SJCRH30 (cell line): ENCODE measurements around the gene RCOR1. TPM values are rescaled to one million over a fixed set of nuclear protein-coding genes. Genes with fewer than 3 reads are reported as not detected.

Source experiments
- DNase-seq, 2 experiments: peaks; one replicate each; pipeline ENCODE4 v3.0.0-alpha.2; 2015 to 2020
- H3K27ac ChIP-seq: fragments of 250-450 bp; sonication (Bioruptor Pico); 2 replicates; pipeline ENCODE4 v1.5.1; 2020; ENCODE audit warnings: mild to moderate bottlenecking, moderate library complexity
- H3K27me3 ChIP-seq: fragments of 250-450 bp; sonication (Bioruptor Pico); 2 replicates; pipeline ENCODE4 v1.5.1; 2020; ENCODE audit warnings: mild to moderate bottlenecking, moderate library complexity
- H3K36me3 ChIP-seq: fragments of 250-450 bp; sonication (Bioruptor Pico); 2 replicates; pipeline ENCODE4 v1.5.1; 2020; ENCODE audit warnings: mild to moderate bottlenecking, moderate library complexity
- H3K4me1 ChIP-seq: fragments of 250-450 bp; sonication (Bioruptor Pico); 2 replicates; pipeline ENCODE4 v1.5.1; 2020; ENCODE audit warnings: mild to moderate bottlenecking, moderate library complexity
- H3K4me3 ChIP-seq: fragments of 250-450 bp; sonication (Bioruptor Pico); 2 replicates; pipeline ENCODE4 v1.5.1; 2020; ENCODE audit warnings: mild to moderate bottlenecking, moderate library complexity
- H3K9me3 ChIP-seq: fragments of 250-450 bp; sonication (Bioruptor Pico); replicated peaks from 2 replicates; pipeline ENCODE4 v1.5.1; 2020; ENCODE audit warnings: mild to moderate bottlenecking, moderate library complexity
- total RNA-seq: library from RNA; depleted of rRNA; stranded (reverse); fragments of >200 nt; shearing (Covaris generic); gene quantifications from 2 replicates; pipeline ENCODE4 v1.2.3, GENCODE V29; 2014

The RCOR1 gene
- total RNA-seq, 1 experiment from 2014 or later = 18.2 TPM

GRCh38 chr14:102579696-102580549 is 12.5 kb upstream of the RCOR1 start:
- peak; percentile 52 to 61 for DNase-seq
- Histone ChIP-seq H3K36me3 (no peaks in the 10 kb centered on the region), H3K4me3 (peak overlapping the region; percentile 43), H3K9me3 (no peaks in the 10 kb centered on the region), H3K27me3 (no peaks in the 10 kb centered on the region), H3K4me1 (peaks cover 37% of the 10 kb centered on the region), H3K27ac (peak overlapping the region; percentile 77)

GRCh38 chr14:102580550-102581110 is 11.8 kb upstream of the RCOR1 start:
- Histone ChIP-seq H3K9me3 (no peaks in the 10 kb centered on the region), H3K4me3 (peak overlapping the region; percentile 43; the same call in 1 of the 2 replicates), H3K36me3 (no peaks in the 10 kb centered on the region), H3K27ac (peak overlapping the region; percentile 77), H3K4me1 (peaks cover 34% of the 10 kb centered on the region), H3K27me3 (no peaks in the 10 kb centered on the region)
- no peak for DNase-seq

- Histone ChIP-seq H3K4me3 (no peak overlapping the region), H3K9me3 (no peaks in the 10 kb centered on the region), H3K27ac (no peak overlapping the region), H3K4me1 (peaks cover 30% of the 10 kb centered on the region), H3K36me3 (no peaks in the 10 kb centered on the region), H3K27me3 (no peaks in the 10 kb centered on the region)
- DNase-seq = no peak
These were observed 11.3 kb upstream of the RCOR1 start for GRCh38 chr14:102581193-102581592.

- Histone ChIP-seq H3K27me3 (no peaks in the 10 kb centered on the region), H3K27ac (no peak overlapping the region), H3K4me1 (peaks cover 20% of the 10 kb centered on the region), H3K9me3 (no peaks in the 10 kb centered on the region), H3K4me3 (no peak overlapping the region), H3K36me3 (no peaks in the 10 kb centered on the region)
- DNase-seq = peak in 1 of 2 experiments; percentile 31
These were observed 8.7 kb upstream of the RCOR1 start for GRCh38 chr14:102583726-102584125.

- Histone ChIP-seq H3K9me3 (no peaks in the 10 kb centered on the region), H3K36me3 (no peaks in the 10 kb centered on the region), H3K27ac (no peak overlapping the region), H3K4me3 (no peak overlapping the region), H3K27me3 (no peaks in the 10 kb centered on the region), H3K4me1 (peaks cover 8% of the 10 kb centered on the region)
- DNase-seq = peak in 1 of 2 experiments; percentile 22
These were observed 7.3 kb upstream of the RCOR1 start for GRCh38 chr14:102584871-102585869.

- Histone ChIP-seq H3K4me3 (no peak overlapping the region), H3K9me3 (no peaks in the 10 kb centered on the region), H3K4me1 (peaks cover 8% of the 10 kb centered on the region; the same call in 1 of the 2 replicates), H3K36me3 (no peaks in the 10 kb centered on the region), H3K27me3 (no peaks in the 10 kb centered on the region), H3K27ac (no peak overlapping the region)
- DNase-seq = no peak
These were observed 5.9 kb upstream of the RCOR1 start for GRCh38 chr14:102586420-102587104.

GRCh38 chr14:102588821-102589220 is 3.6 kb upstream of the RCOR1 start:
- peaks cover 8% of the 10 kb centered on the region; the same call in 1 of the 2 replicates for H3K4me1 ChIP-seq
- H3K27me3 ChIP-seq = no peaks in the 10 kb centered on the region
- no peak overlapping the region for H3K27ac ChIP-seq
- no peaks in the 10 kb centered on the region for H3K36me3 ChIP-seq
- H3K4me3 ChIP-seq = no peak overlapping the region
- DNase-seq = no peak
- no peaks in the 10 kb centered on the region for H3K9me3 ChIP-seq

- H3K27me3 ChIP-seq = no peaks in the 10 kb centered on the region
- peaks cover 1% of the 10 kb centered on the region; the same call in 1 of the 2 replicates for H3K36me3 ChIP-seq
- H3K27ac ChIP-seq = no peak overlapping the region
- H3K4me3 ChIP-seq = no peak overlapping the region
- no peaks in the 10 kb centered on the region for H3K9me3 ChIP-seq
- H3K4me1 ChIP-seq = peaks cover 10% of the 10 kb centered on the region
- DNase-seq = no peak
These were observed 2.6 kb upstream of the RCOR1 start for GRCh38 chr14:102589761-102590290.

GRCh38 chr14:102590667-102591099 is 1.8 kb upstream of the RCOR1 start:
- Histone ChIP-seq H3K4me3 (peak overlapping the region; percentile 95), H3K27ac (peak overlapping the region; percentile 98; the same call in 1 of the 2 replicates), H3K27me3 (no peaks in the 10 kb centered on the region), H3K9me3 (no peaks in the 10 kb centered on the region), H3K4me1 (peaks cover 10% of the 10 kb centered on the region), H3K36me3 (peaks cover 4% of the 10 kb centered on the region; the same call in 1 of the 2 replicates)
- DNase-seq = no peak

GRCh38 chr14:102591372-102591943 is 991 bp upstream of the RCOR1 start:
- Histone ChIP-seq H3K27me3 (no peaks in the 10 kb centered on the region), H3K27ac (peak overlapping the region; percentile 98), H3K9me3 (no peaks in the 10 kb centered on the region), H3K36me3 (peaks cover 4% of the 10 kb centered on the region; the same call in 1 of the 2 replicates), H3K4me3 (peak overlapping the region; percentile 95), H3K4me1 (peaks cover 10% of the 10 kb centered on the region)
- DNase-seq = peak; percentile 81 to 82

- H3K27ac ChIP-seq = no peak overlapping the region
These were observed 263 bp downstream of the RCOR1 start for GRCh38 chr14:102592763-102593060.

GRCh38 chr14:102593061-102593824 is 794 bp downstream of the RCOR1 start:
- Histone ChIP-seq H3K27me3 (no peaks in the 10 kb centered on the region), H3K4me1 (peaks cover 10% of the 10 kb centered on the region), H3K4me3 (peak overlapping the region; percentile 95), H3K27ac (no peak overlapping the region), H3K36me3 (peaks cover 4% of the 10 kb centered on the region; the same call in 1 of the 2 replicates), H3K9me3 (no peaks in the 10 kb centered on the region)
- peak; percentile 50 to 68 for DNase-seq

More at GRCh38 chr14:102592763-102593060, 263 bp downstream of the RCOR1 start:
- no peak for DNase-seq
- peaks cover 4% of the 10 kb centered on the region; the same call in 1 of the 2 replicates for H3K36me3 ChIP-seq
- H3K27me3 ChIP-seq = no peaks in the 10 kb centered on the region
- H3K9me3 ChIP-seq = no peaks in the 10 kb centered on the region
- H3K4me3 ChIP-seq = peak overlapping the region; percentile 95
- peaks cover 10% of the 10 kb centered on the region for H3K4me1 ChIP-seq

GRCh38 chr14:102593825-102594137 is 1.3 kb downstream of the RCOR1 start:
- H3K27me3 ChIP-seq = no peaks in the 10 kb centered on the region
- H3K9me3 ChIP-seq = no peaks in the 10 kb centered on the region
- no peak for DNase-seq
- H3K4me3 ChIP-seq = peak overlapping the region; percentile 95
- H3K36me3 ChIP-seq = peaks cover 4% of the 10 kb centered on the region; the same call in 1 of the 2 replicates
- H3K27ac ChIP-seq = no peak overlapping the region
- H3K4me1 ChIP-seq = peaks cover 10% of the 10 kb centered on the region
